Kidney capillary endothelial cell (primary cell): ENCODE data around the gene TCAIM.

ENCODE experiments used
- DNase-seq: peaks from one replicate; pipeline ENCODE4 v3.0.0-alpha.2; 2018; ENCODE audit warnings: low spot score

The TCAIM gene

DNA sequence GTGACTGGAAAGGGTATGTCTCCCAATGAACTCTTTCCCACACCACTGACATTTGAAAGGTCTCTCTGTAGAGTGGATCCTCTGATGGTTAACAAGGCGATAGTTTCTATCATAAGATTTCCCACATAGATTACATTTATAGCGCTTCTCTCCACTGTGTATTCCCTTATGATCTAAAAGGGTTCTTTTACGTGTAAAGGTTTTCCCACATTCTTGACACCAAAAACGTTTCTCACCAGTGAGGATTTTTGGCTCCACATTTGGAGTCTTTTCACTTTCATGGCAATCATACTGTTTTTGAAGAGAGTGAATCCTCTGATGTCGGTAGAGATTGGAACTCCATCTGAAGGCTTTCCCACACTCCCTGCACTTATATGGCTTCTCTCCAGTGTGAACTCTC is 108.4 kb downstream of the TCAIM start:
- no peak for DNase-seq

GRCh38 chr3:44451441-44451840 is 112.9 kb downstream of the TCAIM start:
- DNase-seq, result no peak

DNA sequence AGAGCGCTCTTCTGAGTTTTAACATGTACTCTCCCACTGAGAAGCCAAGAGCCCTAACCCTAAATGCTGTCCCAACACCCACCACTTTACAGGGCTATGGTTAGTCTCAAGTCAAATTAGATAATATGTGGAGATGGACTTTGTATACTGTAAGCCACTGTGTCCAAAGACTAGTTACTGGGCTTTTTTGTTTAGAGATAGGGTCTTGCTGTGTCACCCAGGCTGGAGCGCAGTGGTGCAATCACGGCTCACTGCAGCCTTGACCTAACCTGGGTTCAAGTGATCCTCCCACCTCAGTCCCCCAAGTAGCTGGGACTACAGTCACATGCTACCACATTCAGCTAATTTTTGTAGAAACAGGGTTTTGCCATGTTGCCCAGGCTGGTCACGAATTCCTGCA is 115.7 kb downstream of the TCAIM start:
- DNase-seq, result no peak

- no peak for DNase-seq
These were observed 116.8 kb downstream of the TCAIM start for GRCh38 chr3:44455318-44455717.
